ENCODE data around the gene LRRC36. TPM values are rescaled to one million over a fixed set of nuclear protein-coding genes. Genes with fewer than 3 reads are reported as not detected.

Gene LRRC36
- total and polyA plus RNA-seq, 8 donors, result 1.3 to 16.4 (median 2.4) TPM

DNA sequence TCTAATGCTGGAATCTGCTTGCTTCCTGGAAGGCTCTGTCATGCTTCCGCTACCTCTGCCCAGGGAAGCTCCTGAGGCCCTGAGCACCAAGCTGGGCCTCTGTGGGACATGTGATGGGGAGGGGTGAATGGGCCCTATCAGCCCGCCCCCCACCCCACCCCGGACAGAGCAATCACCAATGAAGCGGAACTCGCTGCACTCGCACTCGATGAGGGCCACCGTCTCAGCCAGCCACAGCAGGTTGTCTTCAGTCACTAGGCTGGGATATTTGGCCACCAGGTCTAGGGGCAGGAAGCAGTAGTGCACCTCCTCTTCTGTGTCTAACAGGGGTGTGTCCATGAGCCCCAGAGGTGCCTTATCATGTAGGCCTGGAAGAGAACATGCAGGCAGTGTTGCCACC, 23.6 kb upstream of the LRRC36 start:
- FAIRE-seq (no peak), DNase-seq (no peak), ATAC-seq (no peak)
- H3K27ac ChIP-seq, result no peak overlapping the region
- H3K27me3 ChIP-seq, result no peaks in the 10 kb centered on the region
- no peaks in the 10 kb centered on the region for H3K36me3 ChIP-seq
- 86% methylated on average over 8 of the region's 8 CpGs for WGBS, 2 donors
- H3K9me3 ChIP-seq, result no peaks in the 10 kb centered on the region
- no peaks in the 10 kb centered on the region for H3K4me1 ChIP-seq
- TF ChIP-seq CTCF (IDR thresholded peaks at IDR 0.05), result no peak
- intact Hi-C loops (cut with DNase I), result no loop called here
- H3K4me3 ChIP-seq, result no peak overlapping the region

GRCh38 chr16:67304020-67304419, 22.6 kb upstream of the LRRC36 start:
- no peak for TF ChIP-seq CTCF (IDR thresholded peaks at IDR 0.05)
- FAIRE-seq, result no peak

GRCh38 chr16:67305216-67306071, 21.2 kb upstream of the LRRC36 start:
- 82 to 92% methylated on average over 13 of the region's 13 CpGs for WGBS, 2 donors
- Histone ChIP-seq H3K36me3 (no peaks in the 10 kb centered on the region), H3K27me3 (no peaks in the 10 kb centered on the region), H3K4me1 (no peaks in the 10 kb centered on the region), H3K27ac (no peak overlapping the region), H3K4me3 (no peak overlapping the region), H3K9me3 (no peaks in the 10 kb centered on the region)
- no peak for TF ChIP-seq CTCF (IDR thresholded peaks at IDR 0.05)
- DNase-seq (no peak), FAIRE-seq (no peak), ATAC-seq (no peak)
- intact Hi-C loops (cut with DNase I), result no loop called here

More at GRCh38 chr16:67304020-67304419, 22.6 kb upstream of the LRRC36 start:
- Histone ChIP-seq H3K4me1 (no peaks in the 10 kb centered on the region), H3K27me3 (no peaks in the 10 kb centered on the region), H3K27ac (no peak overlapping the region), H3K9me3 (no peaks in the 10 kb centered on the region), H3K4me3 (no peak overlapping the region), H3K36me3 (no peaks in the 10 kb centered on the region)
- ATAC-seq (no peak), DNase-seq (no peak)
- WGBS, 2 donors, result 78 to 84% methylated on average over 1 of the region's 1 CpG
- intact Hi-C loops (cut with DNase I), result no loop called here

- ATAC-seq, result no peak
- 90 to 93% methylated on average over 3 of the region's 3 CpGs for WGBS, 2 donors
- H3K27ac ChIP-seq, result no peak overlapping the region
- no peak for DNase-seq
- no peak for TF ChIP-seq CTCF (IDR thresholded peaks at IDR 0.05)
- no peaks in the 10 kb centered on the region for H3K27me3 ChIP-seq
- intact Hi-C loops (cut with DNase I), result no loop called here
- no peaks in the 10 kb centered on the region for H3K4me1 ChIP-seq
- H3K4me3 ChIP-seq, result no peak overlapping the region
- FAIRE-seq, result no peak
- no peaks in the 10 kb centered on the region for H3K36me3 ChIP-seq
- no peaks in the 10 kb centered on the region for H3K9me3 ChIP-seq
These were observed 16.1 kb upstream of the LRRC36 start for GRCh38 chr16:67310561-67310960.

All from pancreas (tissue), 10 donors.